ENCODE measurements around the gene KRT40. TPM values are rescaled to one million over a fixed set of nuclear protein-coding genes. Genes with fewer than 3 reads are reported as not detected.

KRT40 gene
- total and polyA plus RNA-seq, 2 donors (not counting 3 experiments of a cell fraction or from before 2014, with no cell fraction given), result not detected

DNA sequence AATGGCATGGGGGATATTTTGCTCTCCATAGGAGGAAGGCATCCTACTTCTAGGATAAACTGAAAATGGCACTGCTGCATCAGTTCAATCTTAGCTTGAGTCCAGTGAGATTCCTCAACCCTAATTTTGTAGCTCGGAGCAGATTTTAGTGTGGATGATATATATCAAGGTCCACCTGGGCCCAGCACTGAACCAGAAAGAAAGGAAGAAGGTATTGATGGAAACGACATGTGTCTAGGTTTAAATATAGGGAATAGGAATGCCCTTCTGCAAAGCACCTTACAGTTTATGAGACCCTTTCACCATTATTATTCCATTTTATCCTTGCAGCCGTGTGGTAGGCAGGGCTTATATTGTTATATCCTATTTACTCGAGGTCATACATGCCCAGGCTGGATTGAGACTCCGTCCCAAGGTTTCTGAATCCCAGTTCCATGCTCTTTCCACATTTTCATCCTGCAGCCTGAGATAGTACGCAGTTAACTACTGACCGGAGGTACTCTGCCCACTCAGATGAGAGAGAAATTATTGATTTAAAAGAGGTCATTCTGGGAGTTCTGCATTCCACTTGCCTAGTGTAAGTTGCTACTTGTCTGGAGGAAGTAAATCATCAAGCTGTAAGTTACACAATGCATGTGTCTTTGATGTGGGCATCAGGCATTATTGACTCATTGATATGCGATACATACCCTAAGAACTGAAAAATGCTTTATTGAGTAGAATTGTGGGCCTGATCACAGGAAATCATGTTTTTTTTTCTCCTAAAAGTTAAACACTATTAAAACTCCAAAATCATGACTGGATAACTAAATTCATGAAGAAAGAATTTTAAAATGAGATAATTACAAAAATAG is 27.5 kb downstream of the KRT40 start:
- H3K4me2 ChIP-seq (ENCODE audit: insufficient read depth, low read length), result no peak overlapping the region
- BruUV-seq (replicated peaks), result no TSS peak
- no peaks in the 10 kb centered on the region for H3K36me3 ChIP-seq (ENCODE audit: control insufficient read depth in 2 of 2, extremely low read depth in 1 of 2, insufficient read depth in 2 of 2, low read length in 2 of 2)
- DNase-seq (ENCODE audit: low read depth, low spot score) (no peak), FAIRE-seq (no peak)
- CTCF ChIA-PET, result no interaction called here
- H4K20me1 ChIP-seq (replicated peaks; ENCODE audit: control insufficient read depth, extremely low read depth, insufficient read depth, low read length), result no peaks in the 10 kb centered on the region
- H3K79me2 ChIP-seq (ENCODE audit: control insufficient read depth, insufficient read depth, low read length), result no peaks in the 10 kb centered on the region
- H3K9me3 ChIP-seq (replicated peaks; ENCODE audit: control insufficient read depth, insufficient read depth, low read length), result no peaks in the 10 kb centered on the region
- no peak overlapping the region for H3K4me3 ChIP-seq (replicated peaks in 1 of 3; ENCODE audit: insufficient read depth in 1 of 3, low read depth in 1 of 3, low read length in 3 of 3)
- peaks cover 7 to 13% of the 10 kb centered on the region in 2 experiments for H3K27me3 ChIP-seq (ENCODE audit: control insufficient read depth in 2 of 2, insufficient read depth in 2 of 2, low read length in 2 of 2)
- no peak overlapping the region for H3K9ac ChIP-seq (replicated peaks; ENCODE audit: extremely low read depth, insufficient read depth, low read length)
- H3K9me1 ChIP-seq (replicated peaks; ENCODE audit: control insufficient read depth, extremely low read depth, insufficient read depth, low read length), result no peaks in the 10 kb centered on the region
- no peaks in the 10 kb centered on the region for H3K4me1 ChIP-seq (ENCODE audit: control insufficient read depth, extremely low read depth, insufficient read depth, low read length)
- POLR2A ChIA-PET, result no interaction called here
- H2AFZ ChIP-seq (ENCODE audit: low read depth, low read length), result no peak overlapping the region
- intact Hi-C loops (cut with micrococcal nuclease) (no loop called here), dilution Hi-C loops (cut with MboI; ENCODE audit: extremely low pct_ligation_motif_present, low sequenced_read_pairs) (no loop called here)
- TF ChIP-seq POLR2AphosphoS5 (IDR thresholded peaks at IDR 0.05; ENCODE audit: insufficient read depth, low read depth, low read length) (no peak), JUN (IDR thresholded peaks at IDR 0.05; ENCODE audit: borderline replicate concordance, insufficient read depth, insufficient read length, low read depth) (no peak), FOS (IDR thresholded peaks at IDR 0.05; ENCODE audit: borderline replicate concordance, insufficient read depth, low read length) (no peak), GATA2 (IDR thresholded peaks at IDR 0.05; ENCODE audit: insufficient read depth, insufficient read length, low read depth, low read length) (no peak), EZH2 (IDR thresholded peaks at IDR 0.05; ENCODE audit: borderline replicate concordance, low read depth, low read length, severe bottlenecking) (no peak), MYC (IDR thresholded peaks at IDR 0.05; ENCODE audit: low read depth, low read length) (no peak), POLR2A (IDR thresholded peaks at IDR 0.05; ENCODE audit: low read depth, low read length) (no peak)
- TF ChIP-seq, protein P1, sequence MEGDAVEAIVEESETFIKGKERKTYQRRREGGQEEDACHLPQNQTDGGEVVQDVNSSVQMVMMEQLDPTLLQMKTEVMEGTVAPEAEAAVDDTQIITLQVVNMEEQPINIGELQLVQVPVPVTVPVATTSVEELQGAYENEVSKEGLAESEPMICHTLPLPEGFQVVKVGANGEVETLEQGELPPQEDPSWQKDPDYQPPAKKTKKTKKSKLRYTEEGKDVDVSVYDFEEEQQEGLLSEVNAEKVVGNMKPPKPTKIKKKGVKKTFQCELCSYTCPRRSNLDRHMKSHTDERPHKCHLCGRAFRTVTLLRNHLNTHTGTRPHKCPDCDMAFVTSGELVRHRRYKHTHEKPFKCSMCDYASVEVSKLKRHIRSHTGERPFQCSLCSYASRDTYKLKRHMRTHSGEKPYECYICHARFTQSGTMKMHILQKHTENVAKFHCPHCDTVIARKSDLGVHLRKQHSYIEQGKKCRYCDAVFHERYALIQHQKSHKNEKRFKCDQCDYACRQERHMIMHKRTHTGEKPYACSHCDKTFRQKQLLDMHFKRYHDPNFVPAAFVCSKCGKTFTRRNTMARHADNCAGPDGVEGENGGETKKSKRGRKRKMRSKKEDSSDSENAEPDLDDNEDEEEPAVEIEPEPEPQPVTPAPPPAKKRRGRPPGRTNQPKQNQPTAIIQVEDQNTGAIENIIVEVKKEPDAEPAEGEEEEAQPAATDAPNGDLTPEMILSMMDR (IDR thresholded peaks at IDR 0.05; ENCODE audit: extremely low read depth in 1 of 2, insufficient read depth in 1 of 2, low read depth in 1 of 2, low read length in 2 of 2), result no peak
- TF ChIP-seq, protein P2, sequence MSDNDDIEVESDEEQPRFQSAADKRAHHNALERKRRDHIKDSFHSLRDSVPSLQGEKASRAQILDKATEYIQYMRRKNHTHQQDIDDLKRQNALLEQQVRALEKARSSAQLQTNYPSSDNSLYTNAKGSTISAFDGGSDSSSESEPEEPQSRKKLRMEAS (IDR thresholded peaks at IDR 0.05; ENCODE audit: insufficient read depth, insufficient read length), result no peak
- H3K27ac ChIP-seq (ENCODE audit: insufficient read depth, low read depth, low read length), result no peak overlapping the region
